Nephron (organoid): ENCODE data around the gene SPATA19.

Experiments used
- H3K27ac Mint-ChIP-seq, 3 experiments: 2 replicates each; pipeline ENCODE4 v1.8.0; 2020; ENCODE audit warnings: mixed read lengths in 3 of 3, mild to moderate bottlenecking in 2 of 3, moderate library complexity in 1 of 3
- H3K27me3 Mint-ChIP-seq: 2 replicates; pipeline ENCODE4 v1.8.0; 2021; ENCODE audit warnings: low read depth, mild to moderate bottlenecking, moderate library complexity, mixed read lengths
- H3K36me3 Mint-ChIP-seq: 2 replicates; pipeline ENCODE4 v1.8.0; 2020; ENCODE audit warnings: low read depth, mixed read lengths
- H3K4me1 Mint-ChIP-seq: 2 replicates; pipeline ENCODE4 v1.8.0; 2020; ENCODE audit warnings: mixed read lengths
- H3K4me3 Mint-ChIP-seq, 3 experiments: 2 replicates each; pipeline ENCODE4 v1.8.0; 2020; ENCODE audit warnings: mild to moderate bottlenecking in 3 of 3, mixed read lengths in 3 of 3, moderate library complexity in 2 of 3
- H3K9me3 Mint-ChIP-seq: 2 replicates; pipeline ENCODE4 v1.8.0; 2020; ENCODE audit warnings: mixed read lengths
- CTCF ChIP-seq, 3 experiments: fragments of 200-600 bp; sonication (generic); IDR thresholded peaks; one replicate each; pipeline ENCODE4 v1.5.0; 2021; ENCODE audit warnings: antibody characterized with exemption in 3 of 3; ENCODE audit not compliant: unreplicated experiment in 3 of 3

The SPATA19 gene

GRCh38 chr11:133834682-133835592 is 10.4 kb downstream of the SPATA19 start:
- H3K27me3 Mint-ChIP-seq = peaks cover 35% of the 10 kb centered on the region
- H3K27ac Mint-ChIP-seq = no peak overlapping the region
- peak; percentile 76 to 85 (median 81) for TF ChIP-seq CTCF (IDR thresholded peaks at IDR 0.05; ENCODE audit: unreplicated experiment in 3 of 3)
- peaks cover 4% of the 10 kb centered on the region for H3K9me3 Mint-ChIP-seq
- peaks cover 10% of the 10 kb centered on the region for H3K4me1 Mint-ChIP-seq
- no peaks in the 10 kb centered on the region for H3K36me3 Mint-ChIP-seq
- H3K4me3 Mint-ChIP-seq = no peak overlapping the region

- Mint-ChIP-seq H3K36me3 (no peaks in the 10 kb centered on the region), H3K9me3 (peaks cover 4% of the 10 kb centered on the region), H3K4me1 (peaks cover 10% of the 10 kb centered on the region), H3K4me3 (no peak overlapping the region), H3K27me3 (peaks cover 35% of the 10 kb centered on the region), H3K27ac (no peak overlapping the region)
- no peak for TF ChIP-seq CTCF (IDR thresholded peaks at IDR 0.05; ENCODE audit: unreplicated experiment in 3 of 3)
Observed at GRCh38 chr11:133833898-133834681, 11.2 kb downstream of the SPATA19 start.

GRCh38 chr11:133832991-133833897 is 12.1 kb downstream of the SPATA19 start:
- Mint-ChIP-seq H3K27me3 (peaks cover 43% of the 10 kb centered on the region), H3K27ac (no peak overlapping the region), H3K4me1 (peaks cover 10% of the 10 kb centered on the region), H3K4me3 (no peak overlapping the region), H3K36me3 (no peaks in the 10 kb centered on the region), H3K9me3 (peaks cover 4% of the 10 kb centered on the region)
- no peak for TF ChIP-seq CTCF (IDR thresholded peaks at IDR 0.05; ENCODE audit: unreplicated experiment in 3 of 3)

- peaks cover 10% of the 10 kb centered on the region for H3K4me1 Mint-ChIP-seq
- H3K27me3 Mint-ChIP-seq = peaks cover 48% of the 10 kb centered on the region
- H3K27ac Mint-ChIP-seq = no peak overlapping the region
- TF ChIP-seq CTCF (IDR thresholded peaks at IDR 0.05; ENCODE audit: unreplicated experiment in 3 of 3) = no peak
- no peaks in the 10 kb centered on the region for H3K36me3 Mint-ChIP-seq
- H3K9me3 Mint-ChIP-seq = peaks cover 2% of the 10 kb centered on the region
- H3K4me3 Mint-ChIP-seq = no peak overlapping the region
Observed at GRCh38 chr11:133832096-133832990, 13.0 kb downstream of the SPATA19 start.
